HFFc6 (cell line): ENCODE results near the gene RNF168. TPM values are rescaled to one million over a fixed set of nuclear protein-coding genes. Genes with fewer than 3 reads are reported as not detected.
"Not testable (repeated sequence)": the region's sequence is repeated elsewhere in the genome, so short reads cannot be mapped to it uniquely, and the experiment has no call there.

Experiments
- DNase-seq: peaks from one replicate; pipeline ENCODE4 v3.0.0-alpha.2; 2018
- H3K27ac Mint-ChIP-seq: 2 replicates; pipeline ENCODE4 v1.8.0; 2020; ENCODE audit warnings: mild to moderate bottlenecking, mixed read lengths
- H3K27me3 Mint-ChIP-seq: 2 replicates; pipeline ENCODE4 v1.8.0; 2021; ENCODE audit warnings: mild to moderate bottlenecking, moderate library complexity, mixed read lengths; ENCODE audit not compliant: insufficient read depth
- H3K36me3 Mint-ChIP-seq: 2 replicates; pipeline ENCODE4 v1.8.0; 2021; ENCODE audit warnings: low read depth, mixed read lengths
- H3K4me1 Mint-ChIP-seq: 2 replicates; pipeline ENCODE4 v1.8.0; 2020; ENCODE audit warnings: low read depth, mixed read lengths
- H3K4me3 Mint-ChIP-seq: 2 replicates; pipeline ENCODE4 v1.8.0; 2020; ENCODE audit warnings: mild to moderate bottlenecking, moderate library complexity, mixed read lengths
- H3K9me3 Mint-ChIP-seq: 2 replicates; pipeline ENCODE4 v1.8.0; 2020; ENCODE audit warnings: mild to moderate bottlenecking, mixed read lengths
- total RNA-seq, 6 experiments: library from RNA; stranded (reverse); fragmentation: NEBNext Ultra II Directional; extraction: Animal tissue kit (Norgen Biotek cat#: 25700); gene quantifications; 2 replicates in 1 of 6; 3 replicates in 5 of 6; pipeline ENCODE4 v1.2.3, GENCODE V29; 2021
- TF ChIP-seq, protein P1 (sequence below): fragments of 200-600 bp; sonication (generic); IDR thresholded peaks from 2 replicates; pipeline ENCODE4 v1.5.0; 2021; ENCODE audit warnings: antibody characterized with exemption, mild to moderate bottlenecking

RNF168 gene
- total RNA-seq, 6 experiments from 2014 or later: 11.6 to 16.5 (median 15.5) TPM

DNA sequence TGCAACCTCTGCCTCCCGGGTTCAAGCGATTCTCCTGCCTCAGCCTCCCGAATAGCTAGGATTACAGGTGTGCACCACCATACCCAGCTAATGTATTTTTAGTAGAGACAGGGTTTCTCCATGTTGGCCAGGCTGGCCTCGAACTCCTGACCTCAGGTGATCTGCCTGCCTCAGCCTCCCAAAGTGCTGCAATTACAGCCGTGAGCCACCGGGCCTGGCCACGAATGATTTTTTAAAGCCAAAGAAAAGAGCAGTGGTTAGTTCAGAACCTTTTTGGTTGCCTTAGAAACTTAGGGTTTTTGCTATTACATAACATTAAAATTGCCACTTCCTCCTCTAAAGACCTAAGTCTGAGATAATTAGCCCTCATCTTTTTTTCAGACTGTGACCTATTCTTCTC, 46.1 kb downstream of the RNF168 start:
- not testable (repeated sequence) for H3K27ac Mint-ChIP-seq, DNase-seq, H3K4me3 Mint-ChIP-seq, H3K4me1 Mint-ChIP-seq, H3K36me3 Mint-ChIP-seq, H3K27me3 Mint-ChIP-seq, H3K9me3 Mint-ChIP-seq
- TF ChIP-seq, protein P1, sequence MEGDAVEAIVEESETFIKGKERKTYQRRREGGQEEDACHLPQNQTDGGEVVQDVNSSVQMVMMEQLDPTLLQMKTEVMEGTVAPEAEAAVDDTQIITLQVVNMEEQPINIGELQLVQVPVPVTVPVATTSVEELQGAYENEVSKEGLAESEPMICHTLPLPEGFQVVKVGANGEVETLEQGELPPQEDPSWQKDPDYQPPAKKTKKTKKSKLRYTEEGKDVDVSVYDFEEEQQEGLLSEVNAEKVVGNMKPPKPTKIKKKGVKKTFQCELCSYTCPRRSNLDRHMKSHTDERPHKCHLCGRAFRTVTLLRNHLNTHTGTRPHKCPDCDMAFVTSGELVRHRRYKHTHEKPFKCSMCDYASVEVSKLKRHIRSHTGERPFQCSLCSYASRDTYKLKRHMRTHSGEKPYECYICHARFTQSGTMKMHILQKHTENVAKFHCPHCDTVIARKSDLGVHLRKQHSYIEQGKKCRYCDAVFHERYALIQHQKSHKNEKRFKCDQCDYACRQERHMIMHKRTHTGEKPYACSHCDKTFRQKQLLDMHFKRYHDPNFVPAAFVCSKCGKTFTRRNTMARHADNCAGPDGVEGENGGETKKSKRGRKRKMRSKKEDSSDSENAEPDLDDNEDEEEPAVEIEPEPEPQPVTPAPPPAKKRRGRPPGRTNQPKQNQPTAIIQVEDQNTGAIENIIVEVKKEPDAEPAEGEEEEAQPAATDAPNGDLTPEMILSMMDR: peak; percentile 10; the same call in 1 of the 2 replicates

DNA sequence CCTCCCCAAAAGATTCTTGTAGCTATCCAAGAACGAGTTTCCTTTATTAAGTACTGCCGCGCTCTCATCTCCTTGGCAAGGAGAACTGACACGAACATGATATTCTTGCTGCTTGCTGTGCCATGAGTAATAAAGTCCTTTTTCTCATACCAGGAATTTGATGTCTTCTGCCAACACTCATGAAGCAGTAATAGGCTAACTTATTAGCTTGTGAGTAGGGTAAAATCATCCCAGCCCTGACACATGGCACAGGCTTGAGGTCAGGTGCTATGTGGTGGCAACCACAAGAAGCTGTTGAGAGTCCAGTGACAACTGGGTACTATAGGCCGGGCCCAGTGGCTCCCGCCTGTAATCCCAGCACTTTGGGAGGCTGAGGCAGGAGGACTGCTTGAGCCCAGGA, 48.6 kb downstream of the RNF168 start:
- H3K9me3 Mint-ChIP-seq: no peaks in the 10 kb centered on the region
- no peak overlapping the region for H3K27ac Mint-ChIP-seq
- DNase-seq: peak; percentile 15

DNA sequence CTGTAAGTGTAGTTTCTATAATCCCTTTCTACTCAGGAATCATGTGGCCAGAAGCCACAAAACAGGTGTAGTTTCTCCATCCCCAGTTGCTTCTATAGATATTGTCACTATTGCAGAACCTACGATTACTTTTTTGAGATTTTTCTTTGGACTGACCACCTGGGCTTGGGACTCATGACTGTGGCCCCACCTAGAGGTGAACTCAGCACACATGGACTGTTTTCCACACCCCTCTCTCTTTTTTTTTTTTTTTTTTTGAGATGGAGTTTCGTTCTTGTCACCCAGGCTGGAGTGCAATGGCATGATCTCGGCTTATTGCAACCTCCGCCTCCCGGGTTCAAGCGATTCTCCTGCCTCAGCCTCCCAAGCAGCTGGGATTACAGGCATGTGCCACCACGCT, 58.2 kb downstream of the RNF168 start:
- TF ChIP-seq, protein P1: peak; percentile 46
- not testable (repeated sequence) for H3K36me3 Mint-ChIP-seq, H3K27ac Mint-ChIP-seq, H3K9me3 Mint-ChIP-seq, H3K4me3 Mint-ChIP-seq, H3K27me3 Mint-ChIP-seq, DNase-seq
- peaks cover 23% of the 10 kb centered on the region for H3K4me1 Mint-ChIP-seq

More for the DNA sequence above, 48.6 kb downstream of the RNF168 start:
- H3K27me3 Mint-ChIP-seq: no peaks in the 10 kb centered on the region; the same call in 1 of the 2 replicates
- H3K4me1 Mint-ChIP-seq: peaks cover 5% of the 10 kb centered on the region; the same call in 1 of the 2 replicates
- no peak overlapping the region for H3K4me3 Mint-ChIP-seq
- TF ChIP-seq, protein P1: no peak
- no peaks in the 10 kb centered on the region for H3K36me3 Mint-ChIP-seq

DNA sequence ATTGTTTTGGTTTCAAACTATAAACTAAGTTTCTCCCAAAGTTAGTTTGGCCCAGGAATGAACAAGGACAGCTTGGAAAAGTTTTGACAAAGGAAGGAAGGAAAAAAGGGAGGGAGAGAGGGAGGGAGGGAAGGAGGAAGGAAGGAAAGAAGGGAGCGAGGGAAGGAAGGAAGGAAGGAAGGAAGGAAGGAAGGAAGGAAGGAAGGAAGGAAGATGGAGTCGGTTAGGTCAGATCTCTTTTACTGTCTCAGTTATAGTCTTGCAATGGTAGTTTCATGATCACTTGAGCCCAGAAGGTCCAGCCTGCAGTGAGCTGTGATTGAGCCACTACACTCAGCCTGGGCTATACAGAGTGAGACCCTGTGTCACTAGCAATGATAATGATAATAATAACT, 59.1 kb downstream of the RNF168 start:
- Mint-ChIP-seq H3K27me3 (no peaks in the 10 kb centered on the region; the same call in 1 of the 2 replicates), H3K4me3 (peak overlapping the region; percentile 71; the same call in 1 of the 2 replicates), H3K4me1 (peaks cover 32% of the 10 kb centered on the region)

DNA sequence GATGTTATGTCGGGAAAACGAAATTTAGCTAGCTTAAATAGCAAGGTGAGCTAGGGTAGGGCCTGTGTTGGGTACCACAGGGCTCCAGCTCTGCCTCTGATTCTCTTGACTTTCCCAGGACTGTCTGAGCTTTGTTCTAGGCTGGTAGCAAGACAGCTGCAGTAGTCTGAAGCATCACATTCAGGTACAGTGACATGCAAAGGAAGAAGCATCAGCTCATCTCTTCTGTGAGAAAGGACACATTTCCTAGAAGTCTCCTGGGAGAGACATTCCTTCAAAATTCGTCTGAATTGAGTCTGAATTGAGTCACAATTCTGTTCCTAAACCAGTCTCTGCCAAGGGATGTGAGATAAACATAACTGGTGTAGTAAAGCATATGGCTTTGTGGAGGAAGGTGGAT, 62.9 kb downstream of the RNF168 start:
- TF ChIP-seq, protein P1: no peak
- H3K9me3 Mint-ChIP-seq: no peaks in the 10 kb centered on the region
- H3K4me3 Mint-ChIP-seq: no peak overlapping the region
- H3K4me1 Mint-ChIP-seq: peaks cover 37% of the 10 kb centered on the region
- peak overlapping the region; percentile 83 for H3K27ac Mint-ChIP-seq
- peak; percentile 25 for DNase-seq
- no peaks in the 10 kb centered on the region for H3K27me3 Mint-ChIP-seq
- H3K36me3 Mint-ChIP-seq: no peaks in the 10 kb centered on the region

More for the DNA sequence above, 59.1 kb downstream of the RNF168 start:
- Mint-ChIP-seq H3K36me3 (no peaks in the 10 kb centered on the region), H3K9me3 (no peaks in the 10 kb centered on the region), H3K27ac (peak overlapping the region; percentile 72)
- DNase-seq: no peak
- TF ChIP-seq, protein P1: no peak

DNA sequence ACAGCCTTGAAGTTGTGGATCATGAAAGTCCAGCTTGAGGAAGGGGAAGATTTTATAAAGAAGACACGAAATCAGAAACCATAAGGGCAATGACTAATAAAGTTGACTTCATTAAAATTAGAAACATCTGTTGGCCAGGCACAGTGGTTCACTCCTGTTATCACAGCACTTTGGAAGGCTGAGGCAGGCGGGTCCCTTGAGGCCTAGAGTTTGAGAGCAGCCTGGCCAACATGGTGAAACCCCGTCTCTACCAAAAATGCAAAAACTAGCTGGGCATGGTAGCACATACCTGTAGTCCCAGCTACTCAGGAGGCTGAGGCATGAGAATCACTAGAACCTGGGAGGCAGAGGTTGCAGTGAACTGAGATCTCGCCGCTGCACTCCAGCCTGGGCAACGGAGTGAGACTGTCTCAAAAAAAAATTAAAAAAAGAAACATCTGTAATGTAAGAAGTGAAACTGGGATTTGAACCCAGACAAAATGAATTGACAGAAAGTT, 63.5 kb downstream of the RNF168 start:
- no peaks in the 10 kb centered on the region for H3K36me3 Mint-ChIP-seq
- DNase-seq: peak; percentile 75
- peaks cover 37% of the 10 kb centered on the region for H3K4me1 Mint-ChIP-seq
- peak overlapping the region; percentile 83 for H3K27ac Mint-ChIP-seq
- H3K4me3 Mint-ChIP-seq: peak overlapping the region; percentile 42
- TF ChIP-seq, protein P1: no peak
- no peaks in the 10 kb centered on the region for H3K27me3 Mint-ChIP-seq
- no peaks in the 10 kb centered on the region for H3K9me3 Mint-ChIP-seq
